Panc1 (cell line): Measurements from ENCODE around the gene IRX3.
"Not testable (repeated sequence)": the region's sequence is repeated elsewhere in the genome, so short reads cannot be mapped to it uniquely, and the experiment has no call there.

Experiments used
- CTCF ChIP-seq: fragments of 450-650 bp; IDR thresholded peaks from 2 replicates; pipeline ENCODE4 v1.5.1; 2017; ENCODE audit warnings: mild to moderate bottlenecking
- POLR2AphosphoS5 ChIP-seq: IDR thresholded peaks from 2 replicates; pipeline ENCODE4 v1.6.1; 2012; ENCODE audit warnings: mild to moderate bottlenecking, low read depth, low read length, moderate library complexity
- REST ChIP-seq, 2 experiments: IDR thresholded peaks; 2 replicates each; pipeline ENCODE4 v1.6.1; 2011 to 2012; ENCODE audit warnings: low read depth in 2 of 2, control low read depth in 1 of 2, low read length in 1 of 2, mild to moderate bottlenecking in 1 of 2, moderate library complexity in 1 of 2; ENCODE audit not compliant: insufficient read depth in 1 of 2
- SIN3A ChIP-seq: IDR thresholded peaks from 2 replicates; pipeline ENCODE4 v1.6.1; 2012; ENCODE audit warnings: low read depth, mild to moderate bottlenecking, low read length, moderate library complexity, borderline replicate concordance; ENCODE audit not compliant: insufficient read depth
- TCF7L2 ChIP-seq: IDR thresholded peaks from 2 replicates; pipeline ENCODE4 v1.6.1; 2011; ENCODE audit warnings: mild to moderate bottlenecking, low read depth, low read length, inconsistent platforms

- TF ChIP-seq TCF7L2; CTCF; POLR2AphosphoS5; REST (IDR thresholded peaks at IDR 0.05; ENCODE audit: insufficient read depth in 1 of 2, low read depth in 2 of 2, low read length in 1 of 2); SIN3A: not testable (repeated sequence)
Measured at GRCh38 chr16:54247705-54248104, 38.9 kb downstream of the IRX3 start.
